Posterior cingulate gyrus (tissue), 11 donors: ENCODE measurements around the gene NUB1.

Experiments
- DNase-seq, 10 donors: peaks; one replicate each; pipeline versions ENCODE4 v3.0.0 to v3.0.0-alpha.2; 2020 to 2021; ENCODE audit warnings: mixed read lengths in 3 of 10
- intact Hi-C: fragments of 100-400 bp; cut with DNase I; formaldehyde crosslinking; loops from one replicate; pipeline ENCODE4 v1.15.1; 2023

The NUB1 gene

GRCh38 chr7:151412318-151412717, 70.7 kb downstream of the NUB1 start:
- intact Hi-C loops: no loop called here
- peak in 3 of 10 donors; percentile 10 to 34 (median 17) for DNase-seq

GRCh38 chr7:151413241-151413640, 71.6 kb downstream of the NUB1 start:
- intact Hi-C loops: no loop called here
- DNase-seq: peak in 1 of 10 donors; percentile 5

DNA sequence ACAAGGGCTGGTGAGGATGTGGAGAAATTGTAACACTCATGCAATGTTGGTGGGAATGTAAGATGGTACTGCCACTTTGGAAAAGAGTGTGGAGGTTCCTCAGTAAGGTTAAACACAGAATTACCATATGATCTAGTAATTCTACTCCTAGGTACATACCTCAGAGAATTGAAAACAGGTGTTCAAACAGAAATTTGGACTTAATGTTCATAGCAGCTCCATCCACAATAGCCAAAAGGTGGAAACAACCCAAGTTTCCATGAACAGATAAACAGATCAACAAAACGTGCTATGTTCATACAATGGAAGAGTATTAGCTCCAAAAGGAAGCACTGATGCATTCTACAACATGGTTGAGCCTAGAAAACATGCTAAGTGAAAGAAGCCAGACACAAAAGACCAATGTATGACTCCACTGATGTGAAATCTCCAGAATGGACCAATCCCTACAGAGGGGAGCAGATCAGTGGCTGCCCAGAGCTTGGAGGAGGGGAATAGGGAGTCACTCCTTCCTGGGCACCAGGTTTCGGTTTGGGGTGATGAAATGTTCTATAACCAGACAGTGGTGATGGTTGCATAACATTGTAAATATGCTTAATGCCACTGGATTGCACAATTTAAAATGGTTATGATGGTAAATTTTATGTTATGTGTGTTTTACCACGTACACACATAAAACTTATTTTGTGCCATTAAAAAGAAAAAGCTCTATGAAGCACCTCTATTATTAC, 73.9 kb downstream of the NUB1 start:
- peak in 2 of 10 donors; percentile 5 to 16 for DNase-seq
- intact Hi-C loops: no loop called here

- DNase-seq: peak in 3 of 10 donors; percentile 22 to 62 (median 52)
- intact Hi-C loops: no loop called here
Measured at GRCh38 chr7:151416112-151416940, 74.7 kb downstream of the NUB1 start.

- DNase-seq: peak in 2 of 10 donors; percentile 50 to 68
- intact Hi-C loops: no loop called here
Measured at GRCh38 chr7:151416941-151417315, 75.3 kb downstream of the NUB1 start.

GRCh38 chr7:151420144-151420543, 78.5 kb downstream of the NUB1 start:
- intact Hi-C loops: no loop called here
- DNase-seq: peak in 1 of 10 donors; percentile 39

GRCh38 chr7:151422212-151422611, 80.6 kb downstream of the NUB1 start:
- no peak for DNase-seq
- intact Hi-C loops: no loop called here

GRCh38 chr7:151423226-151423625, 81.6 kb downstream of the NUB1 start:
- intact Hi-C loops: no loop called here
- peak in 2 of 10 donors; percentile 18 to 47 for DNase-seq

DNA sequence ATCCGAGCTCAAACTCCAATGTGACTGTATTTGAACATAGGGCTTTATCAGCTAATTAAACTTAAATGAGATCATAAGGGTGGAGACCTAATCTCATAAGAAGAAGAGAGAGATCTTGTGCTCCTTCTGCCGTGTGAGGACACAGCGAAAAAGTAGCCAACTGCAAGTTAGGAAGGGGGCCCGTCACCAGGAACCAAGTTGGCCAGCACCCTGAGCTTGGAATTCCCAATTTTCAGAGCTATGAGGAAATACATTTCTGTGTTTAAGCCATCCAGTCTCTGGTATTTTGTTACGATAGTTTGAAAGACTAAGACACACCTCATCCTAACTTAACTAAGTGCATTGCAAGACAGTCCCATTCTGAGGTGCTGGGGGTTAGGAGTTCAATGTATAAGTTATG, 82.3 kb downstream of the NUB1 start:
- DNase-seq: peak in 2 of 10 donors; percentile 3 to 12

GRCh38 chr7:151424799-151425198, 83.2 kb downstream of the NUB1 start:
- peak in 1 of 10 donors; percentile 20 for DNase-seq

More for the DNA sequence above, 82.3 kb downstream of the NUB1 start:
- intact Hi-C loops: no loop called here

DNA sequence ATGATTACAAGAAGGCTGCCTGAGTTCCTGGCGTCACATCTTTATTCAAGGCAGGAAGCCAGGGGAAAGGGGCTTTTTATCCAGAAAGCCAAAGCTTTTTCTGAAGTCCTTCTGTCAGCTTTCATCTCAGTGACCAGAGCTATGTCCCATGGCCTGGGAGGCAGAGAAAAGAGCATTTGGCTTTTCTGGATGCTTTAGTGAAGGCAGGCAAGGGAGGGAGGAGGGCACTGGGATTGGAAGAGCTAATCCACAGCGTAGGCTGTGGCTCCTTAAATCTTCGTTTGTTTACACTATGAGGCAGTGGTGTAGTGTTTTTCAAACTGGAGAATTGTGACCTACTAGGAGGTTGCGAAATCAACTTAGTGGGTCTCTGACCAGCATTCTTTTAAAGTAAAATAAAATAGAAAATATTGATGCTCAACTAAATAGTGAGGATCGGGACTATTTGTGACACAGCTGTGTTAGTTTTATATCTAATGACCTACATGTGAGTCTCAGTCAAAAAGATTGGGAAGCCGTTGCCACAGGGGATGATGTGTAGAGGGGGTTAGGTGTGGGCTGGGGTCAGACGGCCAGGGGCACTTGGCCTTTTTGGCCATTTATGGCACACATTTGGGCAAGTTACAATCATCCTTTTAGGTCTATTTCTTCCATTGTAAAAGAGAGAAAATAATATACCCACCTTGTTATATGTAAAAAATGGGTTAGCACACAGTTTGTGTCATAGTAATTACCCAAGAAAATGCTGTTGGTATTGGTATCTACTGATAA, 84.2 kb downstream of the NUB1 start:
- peak in 3 of 10 donors; percentile 6 to 28 (median 12) for DNase-seq

More at GRCh38 chr7:151424799-151425198, 83.2 kb downstream of the NUB1 start:
- intact Hi-C loops: no loop called here

GRCh38 chr7:151426441-151426903, 84.9 kb downstream of the NUB1 start:
- intact Hi-C loops: no loop called here
- DNase-seq: peak in 2 of 10 donors; percentile 50 to 69

More for the DNA sequence above, 84.2 kb downstream of the NUB1 start:
- intact Hi-C loops: no loop called here

DNA sequence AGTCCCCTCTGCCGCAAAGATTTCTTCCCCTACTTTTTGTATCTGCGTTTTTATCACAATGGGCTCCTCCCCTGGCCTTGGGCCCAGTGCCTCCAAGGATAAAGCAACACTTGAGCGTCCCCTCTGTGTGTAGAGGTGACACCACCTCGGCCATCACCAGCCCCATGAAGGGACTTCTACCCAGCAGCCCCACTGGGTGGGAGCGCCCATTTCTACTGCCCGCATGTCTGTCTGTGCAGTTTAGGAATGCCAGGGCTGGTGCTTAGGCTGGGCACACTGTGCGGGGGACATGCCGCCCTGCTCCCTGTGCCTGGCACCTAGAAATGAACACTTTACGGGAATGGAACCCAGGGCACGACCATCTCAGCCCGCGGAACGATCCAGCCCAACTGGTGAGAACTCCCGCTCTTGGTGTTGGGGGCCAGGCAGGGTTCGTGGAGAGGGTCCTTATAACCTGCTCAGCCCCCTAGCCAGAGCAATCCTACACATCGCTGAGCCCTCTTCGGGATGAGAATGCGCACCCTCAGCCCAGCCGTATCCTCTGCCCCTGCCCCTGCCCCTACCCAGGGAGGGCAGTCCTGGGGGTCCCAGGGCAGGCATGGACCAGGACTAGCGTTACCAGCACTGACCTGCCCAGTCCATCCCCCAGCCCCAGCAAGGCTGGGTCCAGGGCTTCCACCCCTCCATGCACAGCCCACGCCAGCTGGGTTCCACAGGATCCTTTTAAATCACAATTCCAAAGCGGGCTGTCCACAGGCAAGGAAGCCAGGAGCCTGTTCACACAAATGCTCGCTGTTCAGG, 85.5 kb downstream of the NUB1 start:
- intact Hi-C loops: no loop called here
- DNase-seq: peak in 2 of 10 donors; percentile 52 to 63

DNA sequence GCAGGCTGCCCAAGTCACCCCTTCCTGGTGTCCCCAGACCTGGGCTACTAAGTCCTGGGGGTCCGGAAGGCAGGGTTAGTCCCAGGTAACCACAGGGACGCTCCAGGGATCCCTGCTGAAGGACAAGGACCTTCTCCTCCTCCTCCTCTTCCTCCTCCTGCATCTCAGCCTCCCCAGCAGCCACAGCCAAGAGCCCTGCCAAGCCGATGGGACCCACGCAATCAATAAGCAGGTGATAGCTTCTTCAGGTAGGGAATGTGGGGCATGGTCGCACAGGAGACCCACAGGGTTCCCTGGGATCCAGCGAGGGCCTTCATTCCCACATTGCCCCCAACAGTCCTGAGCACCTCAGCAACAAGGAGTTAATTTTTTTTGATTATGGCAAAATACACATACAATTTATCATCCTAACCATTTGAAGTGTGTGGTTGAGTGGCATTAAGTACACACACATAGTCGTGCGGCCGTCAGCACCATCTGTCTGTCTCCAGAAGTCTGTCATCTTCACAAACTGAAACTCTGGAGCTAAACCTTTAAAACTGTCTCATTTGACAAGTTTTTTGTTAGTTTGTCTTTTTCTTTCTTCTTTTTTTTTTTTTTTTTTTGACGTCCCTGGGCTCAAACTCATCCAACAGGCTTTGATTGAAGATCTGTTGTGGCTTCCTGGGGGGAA, 86.2 kb downstream of the NUB1 start:
- peak in 3 of 10 donors; percentile 43 to 66 (median 54) for DNase-seq
- intact Hi-C loops: no loop called here
